ENCODE results near the gene BOD1L1.

The BOD1L1 gene

DNA sequence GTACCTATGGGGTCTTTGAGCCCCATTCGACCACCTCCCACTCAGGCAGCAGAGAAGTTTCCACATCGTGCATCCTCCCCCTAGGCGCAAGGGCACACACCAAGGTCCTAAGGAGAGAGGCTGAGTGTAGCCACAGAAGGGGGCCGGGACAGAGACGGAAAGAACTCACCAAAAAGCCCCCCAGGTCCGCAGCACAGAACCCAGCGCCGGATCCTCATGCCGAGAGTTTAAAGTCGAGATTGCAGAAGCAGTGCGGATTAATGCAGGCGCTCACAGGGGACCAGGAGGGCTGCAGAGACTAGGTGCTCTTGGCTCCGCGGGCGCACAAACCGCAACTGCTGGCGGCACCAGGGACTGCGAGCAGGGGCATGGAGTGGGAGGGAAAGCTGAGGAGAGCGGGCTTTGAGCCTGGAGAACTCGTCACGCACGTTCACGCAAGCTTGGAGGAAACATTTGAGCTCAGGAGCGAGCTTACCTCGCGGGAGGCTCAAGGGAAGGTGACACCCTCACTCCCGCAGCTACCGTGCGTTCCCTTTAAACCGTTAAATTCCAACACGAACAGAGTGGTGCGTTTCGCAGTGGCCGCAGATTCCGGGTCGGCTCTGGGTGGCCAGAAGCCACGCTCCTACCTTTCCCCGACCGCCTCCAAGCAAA is 91.7 kb downstream of the BOD1L1 start:
- TF ChIP-seq TAF1 (IDR thresholded peaks at IDR 0.05; ENCODE audit: borderline replicate concordance, low read depth, low read length) = no peak
- no peak for TF ChIP-seq POLR2A (IDR thresholded peaks at IDR 0.05; ENCODE audit: low read depth, low read length)
- no peak for TF ChIP-seq POLR2AphosphoS5 (IDR thresholded peaks at IDR 0.05; ENCODE audit: low read depth, low read length)
- FAIRE-seq (no peak), DNase-seq (ENCODE audit: insufficient read length) (peak; percentile 8)

DNA sequence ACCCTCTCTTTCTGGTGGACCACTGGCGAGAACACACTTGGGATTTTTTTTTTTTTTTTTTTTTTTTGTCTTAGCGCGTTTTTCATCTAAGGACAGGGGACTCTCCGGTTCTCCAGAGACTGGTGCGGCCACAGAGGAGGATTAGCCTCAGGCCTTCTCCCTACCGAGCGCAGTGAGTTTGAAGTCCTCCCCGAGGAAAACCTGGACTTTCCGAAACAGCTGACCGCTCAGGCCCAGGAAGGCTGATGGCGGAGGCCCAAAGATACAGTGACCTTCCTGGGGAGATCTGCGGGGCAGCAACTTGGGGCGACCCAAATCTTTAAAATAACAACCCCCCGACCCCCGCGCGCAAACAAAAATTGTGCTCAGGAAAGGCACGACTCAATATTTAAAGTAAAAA is 92.4 kb downstream of the BOD1L1 start:
- no peak for DNase-seq (ENCODE audit: insufficient read length)
- FAIRE-seq = no peak
- no peak for TF ChIP-seq POLR2A (IDR thresholded peaks at IDR 0.05; ENCODE audit: low read depth, low read length)
- TF ChIP-seq TAF1 (IDR thresholded peaks at IDR 0.05; ENCODE audit: borderline replicate concordance, low read depth, low read length) = no peak
- TF ChIP-seq POLR2AphosphoS5 (IDR thresholded peaks at IDR 0.05; ENCODE audit: low read depth, low read length) = no peak

DNA sequence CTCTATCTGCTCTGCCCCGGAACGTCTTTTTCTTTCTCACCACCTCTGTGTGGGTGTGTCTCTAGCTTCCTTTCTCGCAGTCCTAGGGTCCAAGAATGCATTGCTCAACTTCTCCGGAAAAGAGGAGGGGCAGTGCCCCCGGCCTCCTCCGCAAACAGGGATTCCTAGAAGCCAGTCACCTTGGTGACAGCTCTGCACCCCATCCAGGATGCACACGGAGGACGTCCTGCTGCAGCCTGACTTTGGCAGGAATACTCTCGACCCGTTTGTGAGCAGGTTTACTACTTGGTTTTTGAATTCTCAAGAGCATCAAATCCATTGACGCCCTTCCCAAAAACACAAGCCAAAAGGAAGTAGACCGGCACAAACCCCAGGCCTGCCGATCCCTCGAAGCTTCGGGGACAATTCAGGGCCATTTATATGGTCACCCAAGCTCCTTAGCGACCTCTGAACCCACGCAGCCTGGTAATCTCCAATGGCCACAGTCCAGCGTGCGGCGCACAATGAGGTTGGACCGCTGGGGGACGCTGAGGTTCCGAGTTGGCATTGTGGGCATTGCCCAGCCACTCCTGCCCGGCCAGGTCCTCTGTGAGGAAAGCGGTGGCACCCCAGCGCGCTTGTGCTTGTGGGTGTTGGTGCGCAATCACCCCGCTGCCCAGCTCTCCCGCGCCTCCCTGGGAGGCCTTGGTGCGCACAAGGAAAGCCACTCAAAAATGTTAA is 93.0 kb downstream of the BOD1L1 start:
- no peak for TF ChIP-seq TAF1 (IDR thresholded peaks at IDR 0.05; ENCODE audit: borderline replicate concordance, low read depth, low read length)
- TF ChIP-seq POLR2AphosphoS5 (IDR thresholded peaks at IDR 0.05; ENCODE audit: low read depth, low read length) = no peak
- no peak for TF ChIP-seq POLR2A (IDR thresholded peaks at IDR 0.05; ENCODE audit: low read depth, low read length)
- DNase-seq (ENCODE audit: insufficient read length) = no peak
- FAIRE-seq = no peak

DNA sequence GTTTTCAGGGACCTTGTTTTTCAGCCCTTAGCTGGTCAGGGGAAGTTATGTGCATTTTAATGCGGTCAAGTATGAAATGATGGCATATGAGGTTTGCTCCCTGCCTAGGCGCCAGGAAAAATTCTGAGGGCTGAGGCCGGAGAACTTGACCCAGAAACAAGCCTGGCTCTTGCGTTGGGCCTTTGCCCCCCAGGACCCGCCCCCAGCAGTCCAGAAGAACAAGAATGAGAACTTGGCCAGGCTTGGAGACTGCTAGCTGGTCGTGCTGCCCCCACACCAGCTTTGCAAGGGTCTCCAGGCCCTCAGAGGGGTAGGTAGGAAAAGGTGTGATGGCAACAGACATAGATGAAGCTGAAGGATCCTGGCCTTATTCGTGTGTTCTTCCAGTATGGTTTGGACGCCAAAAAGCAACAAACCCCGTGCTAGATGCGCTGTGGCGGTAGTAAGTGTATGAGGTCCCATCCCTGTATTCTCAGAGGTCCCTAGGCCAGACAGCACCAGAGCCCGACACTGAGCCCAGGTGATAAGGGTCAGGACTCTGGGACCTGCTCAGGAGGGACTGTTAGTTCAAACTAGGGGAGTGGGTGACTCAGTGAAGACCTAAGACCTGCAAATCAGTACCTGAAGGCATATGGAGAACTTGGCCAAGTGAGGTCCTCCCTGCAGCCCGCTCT is 93.7 kb downstream of the BOD1L1 start:
- FAIRE-seq = no peak
- DNase-seq (ENCODE audit: insufficient read length) = no peak
- TF ChIP-seq POLR2AphosphoS5 (IDR thresholded peaks at IDR 0.05; ENCODE audit: low read depth, low read length) (no peak), TAF1 (IDR thresholded peaks at IDR 0.05; ENCODE audit: borderline replicate concordance, low read depth, low read length) (no peak), POLR2A (IDR thresholded peaks at IDR 0.05; ENCODE audit: low read depth, low read length) (no peak)

DNA sequence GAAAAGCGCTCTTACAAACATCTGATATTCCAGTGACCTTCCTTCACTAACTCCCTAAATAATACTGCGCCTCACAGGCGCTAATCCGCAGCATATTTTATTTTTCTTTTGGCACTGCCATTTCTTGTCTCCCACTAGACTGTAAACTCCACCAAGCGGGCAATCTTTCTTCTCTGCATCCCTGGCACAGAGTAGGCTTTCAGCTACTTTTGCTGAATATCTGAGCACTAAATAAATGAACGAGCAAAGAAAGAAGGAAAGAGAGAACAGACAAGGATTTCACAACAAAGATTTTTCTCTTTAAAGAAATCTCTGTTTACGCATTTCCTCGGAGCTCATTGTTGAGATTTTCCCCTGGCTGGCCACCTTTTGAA is 95.9 kb downstream of the BOD1L1 start:
- FAIRE-seq (no peak), DNase-seq (ENCODE audit: insufficient read length) (no peak)
- TF ChIP-seq TAF1 (IDR thresholded peaks at IDR 0.05; ENCODE audit: borderline replicate concordance, low read depth, low read length) (no peak), POLR2A (IDR thresholded peaks at IDR 0.05; ENCODE audit: low read depth, low read length) (no peak), POLR2AphosphoS5 (IDR thresholded peaks at IDR 0.05; ENCODE audit: low read depth, low read length) (no peak)

DNA sequence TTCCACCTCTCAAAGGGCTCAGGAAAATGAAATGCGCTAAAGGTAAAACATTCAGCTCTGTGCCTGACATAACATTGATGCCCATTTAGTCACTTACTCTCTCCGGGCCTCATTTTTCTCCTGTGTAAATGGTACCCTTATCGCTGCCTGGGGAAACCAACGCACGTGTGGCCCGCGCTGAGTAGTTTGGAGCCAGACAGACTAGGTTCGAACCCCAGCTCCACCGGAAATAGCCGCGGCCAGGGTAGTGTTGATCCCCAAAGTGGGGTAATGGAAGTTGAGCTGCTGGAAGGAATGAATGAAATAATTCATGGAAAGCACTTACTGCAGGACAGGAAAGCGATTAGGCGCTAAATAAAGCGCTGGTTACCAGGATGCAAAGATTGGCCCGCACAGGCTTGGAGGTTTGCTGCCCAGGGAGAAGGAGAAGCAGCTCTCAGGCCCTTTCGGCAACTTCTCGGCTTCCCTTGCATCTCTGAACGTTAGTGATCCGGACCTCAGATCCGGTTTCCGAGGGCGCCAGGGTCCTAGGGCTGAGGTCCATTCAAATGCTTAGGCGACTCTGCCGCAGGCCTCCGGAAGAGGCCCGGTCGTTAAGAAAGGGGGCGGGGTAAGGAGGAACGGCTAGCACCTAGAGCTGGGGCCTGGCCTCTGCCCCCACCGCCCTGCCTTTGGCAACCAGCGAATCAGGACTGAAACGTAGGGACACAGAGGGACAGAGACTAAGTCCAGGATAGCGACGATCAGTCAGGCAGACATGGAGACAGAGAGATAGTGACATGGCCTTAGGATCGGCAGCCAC is 96.5 kb downstream of the BOD1L1 start:
- TF ChIP-seq TAF1 (IDR thresholded peaks at IDR 0.05; ENCODE audit: borderline replicate concordance, low read depth, low read length) = no peak
- no peak for TF ChIP-seq POLR2AphosphoS5 (IDR thresholded peaks at IDR 0.05; ENCODE audit: low read depth, low read length)
- no peak for TF ChIP-seq POLR2A (IDR thresholded peaks at IDR 0.05; ENCODE audit: low read depth, low read length)
- FAIRE-seq = no peak
- peak; percentile 13 for DNase-seq (ENCODE audit: insufficient read length)

DNA sequence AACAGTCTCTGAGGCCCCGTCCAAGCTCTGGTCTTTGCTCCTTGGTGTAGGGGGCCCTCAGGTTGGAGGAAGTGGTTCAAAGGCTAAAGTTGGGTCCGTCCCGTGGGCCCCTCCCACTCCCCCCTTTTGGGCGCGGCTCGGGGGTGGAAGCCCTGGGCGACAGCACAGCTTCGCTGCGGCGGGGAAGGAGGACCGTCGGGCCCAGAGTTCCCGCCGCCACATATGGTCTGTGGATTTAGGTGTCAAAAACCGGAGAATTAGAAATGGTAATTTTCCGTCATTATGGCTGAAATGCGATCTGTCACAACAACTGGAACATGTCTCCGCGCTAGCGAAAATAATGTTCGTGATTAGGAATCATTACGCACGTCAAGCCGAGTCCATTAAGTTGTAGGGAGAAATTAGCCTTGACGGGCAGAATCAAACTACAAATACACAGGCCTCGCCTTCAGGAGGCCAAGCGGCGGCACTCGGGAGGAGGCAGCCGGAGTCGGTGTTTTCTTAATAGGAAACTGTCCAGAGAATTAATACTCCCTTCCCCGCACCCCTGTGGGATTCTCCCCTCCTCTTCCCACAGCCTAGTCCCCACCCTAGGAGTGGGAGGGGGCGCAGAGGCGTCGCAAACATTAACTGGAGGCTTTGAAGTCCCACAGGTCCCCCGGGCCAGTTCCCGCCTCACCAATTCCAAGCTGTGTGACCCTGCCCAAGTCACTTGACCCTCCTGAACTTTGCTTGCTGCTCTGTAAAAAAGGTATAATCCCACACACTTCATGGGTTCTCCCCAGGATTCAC is 98.2 kb downstream of the BOD1L1 start:
- no peak for DNase-seq (ENCODE audit: insufficient read length)
- TF ChIP-seq POLR2A (IDR thresholded peaks at IDR 0.05; ENCODE audit: low read depth, low read length) = no peak
- no peak for TF ChIP-seq TAF1 (IDR thresholded peaks at IDR 0.05; ENCODE audit: borderline replicate concordance, low read depth, low read length)
- no peak for TF ChIP-seq POLR2AphosphoS5 (IDR thresholded peaks at IDR 0.05; ENCODE audit: low read depth, low read length)
- peak; percentile 63 for FAIRE-seq

DNA sequence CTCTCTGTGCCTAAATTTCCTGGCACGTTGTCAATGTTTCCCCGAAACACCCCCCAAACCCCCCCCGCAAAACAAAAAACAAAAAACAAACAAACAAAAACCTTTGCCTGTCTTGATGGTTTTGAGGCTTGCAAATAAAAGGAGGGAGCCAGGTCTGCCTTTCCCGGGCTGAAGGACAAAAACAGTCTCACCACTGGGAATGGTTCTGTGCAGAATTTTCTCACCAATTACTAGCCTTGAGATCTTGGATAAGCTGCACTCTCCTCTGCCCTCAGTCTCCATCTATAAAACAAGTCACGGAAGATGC is 98.8 kb downstream of the BOD1L1 start:
- FAIRE-seq (peak; percentile 27), DNase-seq (ENCODE audit: insufficient read length) (no peak)
- TF ChIP-seq POLR2AphosphoS5 (IDR thresholded peaks at IDR 0.05; ENCODE audit: low read depth, low read length) (no peak), TAF1 (IDR thresholded peaks at IDR 0.05; ENCODE audit: borderline replicate concordance, low read depth, low read length) (no peak), POLR2A (IDR thresholded peaks at IDR 0.05; ENCODE audit: low read depth, low read length) (no peak)

DNA sequence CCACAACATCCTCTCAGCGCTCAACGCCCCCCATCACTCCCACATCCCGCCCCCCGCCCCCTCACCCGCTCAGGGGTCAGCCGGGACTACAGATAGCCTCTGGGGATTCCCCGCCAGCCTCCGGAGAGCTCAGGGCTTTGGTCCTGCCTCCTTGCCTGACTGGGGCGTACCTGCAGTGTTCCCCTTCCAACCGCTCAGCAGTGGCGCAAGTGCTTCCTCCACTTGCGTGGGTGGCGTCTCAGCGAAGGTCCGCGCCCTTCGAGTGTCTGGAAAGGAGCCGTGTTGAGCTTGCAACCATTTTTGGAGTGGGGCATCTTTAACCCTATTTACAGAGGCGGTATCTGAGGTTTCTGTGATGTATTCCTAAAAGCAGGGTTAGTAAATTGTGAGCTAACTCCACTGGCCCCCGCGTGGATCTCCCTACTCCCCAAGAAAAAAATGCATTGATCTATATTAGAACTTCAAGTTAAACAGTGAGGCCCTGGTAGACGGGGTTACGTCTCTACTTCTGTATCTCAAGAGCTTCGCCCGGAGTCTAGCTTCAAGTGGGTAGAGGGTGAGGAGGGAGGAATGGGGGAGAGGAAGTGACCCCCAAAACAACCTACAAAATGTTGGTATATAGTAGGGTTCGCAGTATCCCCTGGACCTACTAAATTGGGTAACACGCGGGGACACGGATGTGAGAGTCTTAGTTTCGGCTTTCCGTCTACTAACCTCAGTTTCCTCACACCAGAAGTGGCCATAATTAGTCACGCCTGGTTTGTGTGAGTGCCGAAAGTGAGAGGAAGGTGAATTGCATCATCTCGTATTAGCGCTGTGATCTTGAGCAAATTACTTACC is 99.3 kb downstream of the BOD1L1 start:
- FAIRE-seq (peak; percentile 93), DNase-seq (ENCODE audit: insufficient read length) (peak; percentile 58)
- no peak for TF ChIP-seq POLR2AphosphoS5 (IDR thresholded peaks at IDR 0.05; ENCODE audit: low read depth, low read length)
- TF ChIP-seq TAF1 (IDR thresholded peaks at IDR 0.05; ENCODE audit: borderline replicate concordance, low read depth, low read length) = no peak
- no peak for TF ChIP-seq POLR2A (IDR thresholded peaks at IDR 0.05; ENCODE audit: low read depth, low read length)

Data from GM12892 (cell line).